Fibroblast of lung (primary cell): Measurements from ENCODE around the gene PIAS2. TPM values are rescaled to one million over a fixed set of nuclear protein-coding genes. Genes with fewer than 3 reads are reported as not detected.

ENCODE experiments used
- DNase-seq, 2 donors: peaks; one replicate each; pipeline versions ENCODE4 v3.0.0 to v3.0.0-alpha.2; 2010; ENCODE audit warnings: low read depth in 2 of 2
- H2AFZ ChIP-seq: 2 replicates; pipeline ENCODE4 v1.5.1; 2012; ENCODE audit warnings: low read length, control low read depth, inconsistent platforms
- H3K27ac ChIP-seq: 2 replicates; pipeline ENCODE4 v1.5.1; 2011; ENCODE audit warnings: low read length, control low read depth; ENCODE audit not compliant: insufficient read depth
- H3K27me3 ChIP-seq: 2 replicates; pipeline ENCODE4 v1.5.1; 2011; ENCODE audit warnings: mild to moderate bottlenecking, low read length; ENCODE audit not compliant: control insufficient read depth, insufficient read depth
- H3K36me3 ChIP-seq: 2 replicates; pipeline ENCODE4 v1.5.1; 2011; ENCODE audit warnings: low read length; ENCODE audit not compliant: control insufficient read depth, insufficient read depth
- H3K4me1 ChIP-seq: 2 replicates; pipeline ENCODE4 v1.5.1; 2011; ENCODE audit warnings: low read length; ENCODE audit not compliant: control insufficient read depth, insufficient read depth; ENCODE audit errors: extremely low read depth
- H3K4me2 ChIP-seq: 2 replicates; pipeline ENCODE4 v1.5.1; 2011; ENCODE audit warnings: low read length, control low read depth; ENCODE audit not compliant: insufficient read depth; ENCODE audit errors: extremely low read depth
- H3K4me3 ChIP-seq, 4 experiments: fragments of 200-600 bp in 1 of 4; sonication (generic) in 1 of 4; replicated peaks in 1 of 4; 2 replicates each; pipeline ENCODE4 v1.5.1; 2011 to 2016; ENCODE audit warnings: low read length in 4 of 4, low read depth in 3 of 4, mild to moderate bottlenecking in 3 of 4, control low read depth in 2 of 4, inconsistent platforms in 1 of 4, mixed read lengths in 1 of 4; ENCODE audit not compliant: insufficient read depth in 1 of 4; ENCODE audit errors: control extremely low read depth in 1 of 4
- H3K79me2 ChIP-seq: 2 replicates; pipeline ENCODE4 v1.5.1; 2012; ENCODE audit warnings: mild to moderate bottlenecking, low read length, inconsistent platforms; ENCODE audit not compliant: control insufficient read depth, insufficient read depth
- H3K9ac ChIP-seq: 2 replicates; pipeline ENCODE4 v1.5.1; 2011; ENCODE audit warnings: mild to moderate bottlenecking, low read length, control low read depth; ENCODE audit not compliant: insufficient read depth
- H3K9me3 ChIP-seq: 2 replicates; pipeline ENCODE4 v1.5.1; 2012; ENCODE audit warnings: low read depth, low read length; ENCODE audit not compliant: control insufficient read depth, insufficient read depth
- H4K20me1 ChIP-seq: 2 replicates; pipeline ENCODE4 v1.5.1; 2011; ENCODE audit warnings: low read length; ENCODE audit not compliant: control insufficient read depth, insufficient read depth; ENCODE audit errors: extremely low read depth
- EZH2 ChIP-seq: IDR thresholded peaks from 2 replicates; pipeline ENCODE4 v1.5.1; 2012; ENCODE audit warnings: low read length, control low read depth, mild to moderate bottlenecking; ENCODE audit errors: missing control alignments
- polyA plus RNA-seq, 2 donors: library from polyadenylated mRNA; depleted of rRNA in 1 of 2; stranded (reverse) in 1 of 2; unstranded in 1 of 2; fragments of >200 nt; gene quantifications; 2 replicates each; pipeline ENCODE4 v1.2.1, GENCODE V29; 2011 to 2012; ENCODE audit warnings: missing spikeins in 1 of 2
- total RNA-seq: library from RNA; depleted of rRNA; stranded (reverse); fragments of >200 nt; gene quantifications from 2 replicates; pipeline ENCODE4 v1.2.1, GENCODE V29; 2014
- TF ChIP-seq, protein P1 (sequence below), 2 donors: IDR thresholded peaks in 1 of 2; conservative IDR thresholded peaks in 1 of 2; 1 replicate in 1 of 2; 2 replicates in 1 of 2; pipeline ENCODE4 v1.5.1; 2011 to 2012; ENCODE audit warnings: low read length in 2 of 2, control low read depth in 1 of 2, inconsistent platforms in 1 of 2, low read depth in 1 of 2, mild to moderate bottlenecking in 1 of 2

PIAS2 gene
- total and polyA plus RNA-seq, 2 donors (not counting 1 experiment from before 2014, with no cell fraction given): 14.4 to 23.1 TPM

DNA sequence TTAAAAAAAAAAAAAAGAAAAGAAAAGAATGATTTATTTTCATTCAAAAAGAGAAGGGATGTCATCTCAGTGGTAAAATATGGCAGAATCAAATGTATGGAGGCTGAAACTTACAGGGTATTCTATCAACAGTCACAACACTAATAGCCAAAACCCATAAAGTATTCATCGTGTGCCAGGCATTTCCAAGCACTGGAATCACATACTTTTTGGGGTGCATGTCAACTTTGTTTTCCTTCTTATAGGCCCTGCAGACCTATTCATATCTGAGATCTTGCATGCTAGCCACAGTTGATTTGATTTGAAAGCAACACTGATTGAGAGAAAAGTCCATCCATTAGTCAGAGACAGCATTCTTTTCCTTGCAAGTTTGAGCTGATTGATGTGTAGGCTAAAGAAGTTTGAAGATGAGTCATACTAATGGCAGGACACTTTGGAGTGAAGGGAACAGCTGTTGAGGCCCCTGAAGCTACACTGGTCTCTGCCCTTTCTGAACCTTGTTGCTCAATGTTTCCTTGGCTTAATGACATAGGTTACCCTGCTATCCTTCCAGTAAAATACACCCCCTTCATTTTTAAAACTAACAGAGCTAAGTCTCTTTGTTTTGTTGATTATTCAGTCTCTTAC, 22.1 kb upstream of the PIAS2 start:
- no peaks in the 10 kb centered on the region for H3K9me3 ChIP-seq
- no peak for TF ChIP-seq EZH2
- TF ChIP-seq, protein P1, sequence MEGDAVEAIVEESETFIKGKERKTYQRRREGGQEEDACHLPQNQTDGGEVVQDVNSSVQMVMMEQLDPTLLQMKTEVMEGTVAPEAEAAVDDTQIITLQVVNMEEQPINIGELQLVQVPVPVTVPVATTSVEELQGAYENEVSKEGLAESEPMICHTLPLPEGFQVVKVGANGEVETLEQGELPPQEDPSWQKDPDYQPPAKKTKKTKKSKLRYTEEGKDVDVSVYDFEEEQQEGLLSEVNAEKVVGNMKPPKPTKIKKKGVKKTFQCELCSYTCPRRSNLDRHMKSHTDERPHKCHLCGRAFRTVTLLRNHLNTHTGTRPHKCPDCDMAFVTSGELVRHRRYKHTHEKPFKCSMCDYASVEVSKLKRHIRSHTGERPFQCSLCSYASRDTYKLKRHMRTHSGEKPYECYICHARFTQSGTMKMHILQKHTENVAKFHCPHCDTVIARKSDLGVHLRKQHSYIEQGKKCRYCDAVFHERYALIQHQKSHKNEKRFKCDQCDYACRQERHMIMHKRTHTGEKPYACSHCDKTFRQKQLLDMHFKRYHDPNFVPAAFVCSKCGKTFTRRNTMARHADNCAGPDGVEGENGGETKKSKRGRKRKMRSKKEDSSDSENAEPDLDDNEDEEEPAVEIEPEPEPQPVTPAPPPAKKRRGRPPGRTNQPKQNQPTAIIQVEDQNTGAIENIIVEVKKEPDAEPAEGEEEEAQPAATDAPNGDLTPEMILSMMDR (conservative IDR thresholded peaks at IDR 0.05 in 1 of 2, IDR thresholded peaks at IDR 0.05 in 1 of 2; ENCODE audit: low read depth in 1 of 2, low read length in 2 of 2): no peak
- H3K36me3 ChIP-seq: no peaks in the 10 kb centered on the region
- no peak overlapping the region for H3K9ac ChIP-seq
- no peak overlapping the region for H3K4me3 ChIP-seq
- no peaks in the 10 kb centered on the region for H3K79me2 ChIP-seq
- peak; percentile 72 to 88 for DNase-seq
- no peak overlapping the region for H2AFZ ChIP-seq
- H3K4me1 ChIP-seq: no peaks in the 10 kb centered on the region
- no peaks in the 10 kb centered on the region for H3K27me3 ChIP-seq
- no peak overlapping the region for H3K27ac ChIP-seq
- H4K20me1 ChIP-seq: peaks cover 2% of the 10 kb centered on the region
- no peak overlapping the region for H3K4me2 ChIP-seq

DNA sequence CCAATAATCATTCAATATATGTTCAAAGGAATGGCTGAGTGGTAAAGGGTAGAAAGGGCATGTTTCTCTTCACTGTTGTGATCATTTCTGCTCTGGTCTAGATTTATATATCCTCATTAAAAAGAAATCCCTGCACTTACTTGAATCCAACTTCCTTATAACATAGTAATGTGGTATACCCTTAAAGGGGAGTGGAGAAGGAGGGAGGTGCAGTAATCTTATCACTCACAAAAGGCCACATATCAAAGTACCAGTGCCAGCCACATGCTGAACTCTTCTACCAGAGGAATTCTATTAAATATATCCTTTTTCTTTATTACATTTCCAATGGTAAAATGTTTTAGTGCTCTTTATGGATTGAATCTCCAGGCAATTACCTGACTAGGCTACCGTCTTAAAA, 3.3 kb upstream of the PIAS2 start:
- H3K36me3 ChIP-seq: no peaks in the 10 kb centered on the region
- no peak overlapping the region for H2AFZ ChIP-seq
- TF ChIP-seq, protein P1 (conservative IDR thresholded peaks at IDR 0.05 in 1 of 2, IDR thresholded peaks at IDR 0.05 in 1 of 2; ENCODE audit: low read depth in 1 of 2, low read length in 2 of 2): no peak
- TF ChIP-seq EZH2: no peak
- H4K20me1 ChIP-seq: no peaks in the 10 kb centered on the region
- no peak overlapping the region for H3K4me2 ChIP-seq
- no peak for DNase-seq
- peaks cover 10% of the 10 kb centered on the region for H3K79me2 ChIP-seq
- no peaks in the 10 kb centered on the region for H3K4me1 ChIP-seq
- no peak overlapping the region for H3K9ac ChIP-seq
- H3K4me3 ChIP-seq: no peak overlapping the region
- no peak overlapping the region for H3K27ac ChIP-seq
- no peaks in the 10 kb centered on the region for H3K27me3 ChIP-seq
- H3K9me3 ChIP-seq: no peaks in the 10 kb centered on the region

DNA sequence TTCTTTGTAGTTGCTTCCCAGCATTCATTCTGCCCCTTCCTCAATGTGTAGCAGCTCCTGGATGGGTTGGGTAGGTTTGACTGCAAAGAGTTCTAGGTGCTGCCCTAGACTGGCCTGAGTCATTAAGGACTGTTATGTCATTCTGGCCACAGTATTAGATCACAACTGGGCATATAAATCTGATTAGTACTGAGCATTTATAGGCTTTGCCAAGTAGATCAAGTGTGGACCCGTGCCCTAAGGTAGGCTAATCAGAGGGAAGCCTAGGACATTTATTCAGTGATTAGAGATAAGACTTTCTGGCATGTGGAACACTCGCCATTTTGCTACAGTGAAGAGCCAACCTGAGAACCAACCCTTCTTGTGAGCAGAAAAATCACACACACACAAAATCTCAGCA, 2.8 kb upstream of the PIAS2 start:
- Histone ChIP-seq H3K4me2 (no peak overlapping the region), H2AFZ (no peak overlapping the region), H3K36me3 (no peaks in the 10 kb centered on the region), H3K9ac (no peak overlapping the region), H4K20me1 (no peaks in the 10 kb centered on the region), H3K9me3 (no peaks in the 10 kb centered on the region), H3K4me3 (no peak overlapping the region), H3K79me2 (peaks cover 13% of the 10 kb centered on the region), H3K4me1 (no peaks in the 10 kb centered on the region), H3K27ac (no peak overlapping the region), H3K27me3 (no peaks in the 10 kb centered on the region)
- no peak for TF ChIP-seq EZH2
- TF ChIP-seq, protein P1 (conservative IDR thresholded peaks at IDR 0.05 in 1 of 2, IDR thresholded peaks at IDR 0.05 in 1 of 2; ENCODE audit: low read depth in 1 of 2, low read length in 2 of 2): no peak
- DNase-seq: no peak
